CD4-positive, alpha-beta T cell treated with Interleukin-6 at 100 ng/mL for 8 hours (primary cell): Measurements from ENCODE around the gene CYP4A11.
"Not testable (repeated sequence)": the region's sequence is repeated elsewhere in the genome, so short reads cannot be mapped to it uniquely, and the experiment has no call there.

ENCODE experiments used
- DNase-seq: peaks from one replicate; pipeline ENCODE4 v3.0.0-alpha.2; 2020; ENCODE audit warnings: mixed read lengths, low spot score

Gene CYP4A11, protein sequence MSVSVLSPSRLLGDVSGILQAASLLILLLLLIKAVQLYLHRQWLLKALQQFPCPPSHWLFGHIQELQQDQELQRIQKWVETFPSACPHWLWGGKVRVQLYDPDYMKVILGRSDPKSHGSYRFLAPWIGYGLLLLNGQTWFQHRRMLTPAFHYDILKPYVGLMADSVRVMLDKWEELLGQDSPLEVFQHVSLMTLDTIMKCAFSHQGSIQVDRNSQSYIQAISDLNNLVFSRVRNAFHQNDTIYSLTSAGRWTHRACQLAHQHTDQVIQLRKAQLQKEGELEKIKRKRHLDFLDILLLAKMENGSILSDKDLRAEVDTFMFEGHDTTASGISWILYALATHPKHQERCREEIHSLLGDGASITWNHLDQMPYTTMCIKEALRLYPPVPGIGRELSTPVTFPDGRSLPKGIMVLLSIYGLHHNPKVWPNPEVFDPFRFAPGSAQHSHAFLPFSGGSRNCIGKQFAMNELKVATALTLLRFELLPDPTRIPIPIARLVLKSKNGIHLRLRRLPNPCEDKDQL

DNA sequence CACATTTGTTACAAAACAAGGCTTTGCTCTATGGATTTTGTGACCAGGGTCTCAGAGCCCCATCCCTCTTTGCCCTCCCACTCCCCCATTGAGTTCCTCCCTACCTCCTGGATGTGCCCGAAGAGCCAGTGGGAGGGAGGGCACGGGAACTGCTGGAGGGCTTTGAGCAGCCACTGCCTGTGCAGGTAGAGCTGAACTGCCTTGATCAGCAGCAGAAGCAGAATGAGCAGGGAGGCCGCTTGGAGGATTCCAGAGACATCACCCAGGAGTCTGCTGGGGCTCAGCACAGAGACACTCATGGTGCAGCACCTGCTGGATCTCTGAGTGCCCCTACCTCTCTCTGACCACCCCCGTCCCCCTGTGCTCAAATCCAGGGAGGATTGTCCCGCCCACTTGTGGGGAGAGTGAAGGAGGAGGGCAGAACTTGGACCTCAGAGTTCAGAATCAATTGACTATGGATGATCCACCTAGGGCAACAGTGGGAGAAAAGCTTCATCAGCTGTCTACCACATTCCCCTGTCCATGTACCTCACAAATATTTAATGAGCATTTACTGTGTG is at the start of gene CYP4A11:
Gene CYP4A11 (minus strand): TSS at position 342 of the 560 bp plus-strand sequence. CDS start 43 bp downstream, at position 299.
- no peak for DNase-seq

DNA sequence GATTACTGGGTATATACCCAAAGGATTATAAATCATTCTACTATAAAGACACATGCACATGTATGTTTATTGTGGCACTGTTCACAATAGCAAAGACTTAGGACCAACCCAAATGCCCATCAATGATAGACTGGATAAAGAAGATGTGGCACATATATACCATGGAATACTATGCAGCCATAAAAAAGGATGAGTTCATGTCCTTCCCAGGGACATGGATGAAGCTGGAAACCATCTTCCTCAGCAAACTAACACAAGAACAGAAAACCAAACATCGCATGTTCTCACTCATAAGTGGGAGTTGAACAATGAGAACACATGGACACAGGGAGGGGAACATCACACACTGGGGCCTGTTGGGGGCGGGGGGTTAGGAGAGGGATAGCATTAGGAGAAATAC is 49.3 kb upstream of the CYP4A11 start:
- not testable (repeated sequence) for DNase-seq

GRCh38 chr1:46983830-46984586 is 42.7 kb upstream of the CYP4A11 start:
- no peak for DNase-seq

GRCh38 chr1:46983166-46983829 is 42.0 kb upstream of the CYP4A11 start:
- no peak for DNase-seq

DNA sequence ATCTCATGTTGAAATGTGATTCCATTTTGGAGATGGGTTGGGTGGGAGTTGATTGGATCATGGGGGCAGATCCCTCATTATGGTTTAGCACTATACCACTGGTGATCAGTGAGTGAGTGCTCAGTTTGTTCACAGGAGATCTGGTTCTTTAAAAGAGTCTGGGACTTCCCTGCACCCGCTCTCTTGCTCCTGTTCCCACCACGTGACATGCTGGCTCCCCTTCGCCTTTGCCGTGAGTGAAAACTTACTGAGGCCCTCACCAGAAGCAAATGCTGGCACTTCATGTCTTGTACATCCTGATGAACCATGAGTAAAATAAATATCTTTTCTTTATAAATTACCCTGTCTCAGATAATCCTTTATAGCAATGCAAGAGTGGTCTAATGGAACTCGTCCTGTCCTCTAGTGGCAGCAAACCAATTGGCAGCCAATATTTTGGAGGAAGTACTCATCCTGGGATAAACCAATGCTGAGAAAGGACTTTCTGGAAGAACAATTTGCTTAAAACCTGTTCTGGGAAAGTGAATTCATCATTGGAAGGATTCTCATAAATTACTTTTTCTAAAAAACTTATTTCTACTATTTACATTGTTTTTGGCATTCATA is 27.8 kb upstream of the CYP4A11 start:
- no peak for DNase-seq

DNA sequence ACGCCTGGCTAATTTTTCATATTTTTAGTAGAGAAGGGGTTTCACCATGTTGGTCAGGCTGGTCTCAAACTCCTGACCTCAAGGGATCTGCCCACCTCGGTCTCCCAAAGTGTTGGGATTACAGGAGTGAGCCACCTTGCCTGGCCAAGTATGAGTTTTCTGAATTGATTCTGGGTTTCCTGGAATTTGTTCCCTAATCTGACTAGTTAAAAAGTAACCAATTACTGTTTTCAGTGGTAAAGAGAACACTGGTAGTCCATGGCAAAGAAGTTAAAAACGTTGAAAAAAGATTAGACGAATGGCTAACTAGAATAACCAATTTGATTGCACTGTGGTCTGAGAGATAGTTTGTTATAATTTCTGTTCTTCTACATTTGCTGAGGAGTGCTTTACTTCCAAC is 21.0 kb upstream of the CYP4A11 start:
- DNase-seq: not testable (repeated sequence)

GRCh38 chr1:46961066-46961758 is 19.9 kb upstream of the CYP4A11 start:
- DNase-seq: no peak

GRCh38 chr1:46960250-46960649 is 19.0 kb upstream of the CYP4A11 start:
- no peak for DNase-seq

DNA sequence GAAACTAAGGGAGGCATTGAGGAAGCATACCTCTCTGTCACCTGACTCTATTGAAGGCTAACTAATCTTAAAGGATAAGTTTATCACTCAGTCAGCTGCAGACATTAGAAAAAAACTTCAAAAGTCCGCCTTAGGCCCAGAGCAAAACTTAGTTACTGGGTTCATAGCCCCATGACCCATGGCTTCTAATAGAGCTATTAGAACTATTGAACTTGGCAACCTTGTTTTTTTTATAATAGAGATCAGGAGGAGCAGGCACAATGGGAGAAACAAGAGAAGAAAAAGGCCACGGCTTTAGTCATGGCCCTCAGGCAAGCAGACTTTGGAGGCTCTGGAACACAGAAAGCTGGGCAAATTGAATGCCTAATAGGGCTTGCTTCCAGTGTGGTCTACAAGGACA is 13.8 kb upstream of the CYP4A11 start:
- DNase-seq: not testable (repeated sequence)

GRCh38 chr1:46953847-46954246 is 12.6 kb upstream of the CYP4A11 start:
- DNase-seq: not testable (repeated sequence)

DNA sequence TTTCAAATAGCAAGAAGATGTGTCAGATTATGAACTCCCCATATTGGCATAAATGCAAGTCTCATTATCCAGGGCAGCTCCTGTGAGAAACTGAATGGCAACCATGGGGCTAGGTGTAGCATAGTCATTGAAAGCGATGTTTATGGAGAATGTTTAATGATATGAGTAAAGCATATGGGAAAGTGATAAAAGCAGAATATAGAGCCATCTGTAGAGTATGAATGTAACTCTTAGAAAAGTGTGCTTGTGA is 8.1 kb upstream of the CYP4A11 start:
- DNase-seq: not testable (repeated sequence)

GRCh38 chr1:46948629-46949416 is 7.5 kb upstream of the CYP4A11 start:
- DNase-seq: no peak

GRCh38 chr1:46947706-46948105 is 6.4 kb upstream of the CYP4A11 start:
- DNase-seq: not testable (repeated sequence)

DNA sequence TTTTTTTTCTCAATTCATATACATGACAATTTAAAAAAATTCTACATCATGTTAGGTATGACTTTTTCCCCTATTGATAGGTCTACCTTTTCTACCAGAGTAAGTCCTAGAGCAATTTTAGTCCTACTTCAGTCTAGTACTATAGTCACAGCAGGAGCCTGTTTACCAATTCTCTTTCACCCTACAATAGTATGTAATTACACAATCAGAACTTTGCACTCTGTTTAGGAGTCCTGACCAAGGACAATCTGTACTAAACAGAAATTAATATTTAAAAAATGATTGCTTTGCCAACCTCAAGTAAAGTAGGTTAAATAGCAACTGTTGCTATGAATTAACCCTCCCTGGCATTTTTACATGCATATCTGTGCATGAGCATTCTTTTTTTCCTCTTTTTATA is 810 bp upstream of the CYP4A11 start:
- no peak for DNase-seq

DNA sequence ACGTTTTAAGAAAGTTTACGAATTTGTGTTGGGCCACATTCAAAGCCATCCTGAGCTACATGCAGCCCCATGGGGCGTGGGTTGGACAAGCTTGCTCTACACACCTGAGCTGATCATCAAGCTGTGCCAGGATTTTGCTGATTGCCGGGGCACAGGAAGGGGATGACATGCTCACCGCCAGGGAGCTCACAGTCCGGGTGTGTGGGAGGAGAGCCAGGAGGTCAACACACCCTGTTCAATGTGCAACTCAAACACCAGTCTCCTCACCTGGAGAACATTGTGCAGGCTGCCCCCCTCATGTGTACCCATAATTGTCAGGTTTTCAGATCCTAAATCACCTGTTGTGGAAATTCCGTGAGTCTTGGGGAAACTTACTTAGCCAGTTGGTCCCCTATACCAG is 969 bp downstream of the CYP4A11 start:
- DNase-seq: no peak

GRCh38 chr1:46937270-46937669 is 4.0 kb downstream of the CYP4A11 start:
- DNase-seq: no peak

DNA sequence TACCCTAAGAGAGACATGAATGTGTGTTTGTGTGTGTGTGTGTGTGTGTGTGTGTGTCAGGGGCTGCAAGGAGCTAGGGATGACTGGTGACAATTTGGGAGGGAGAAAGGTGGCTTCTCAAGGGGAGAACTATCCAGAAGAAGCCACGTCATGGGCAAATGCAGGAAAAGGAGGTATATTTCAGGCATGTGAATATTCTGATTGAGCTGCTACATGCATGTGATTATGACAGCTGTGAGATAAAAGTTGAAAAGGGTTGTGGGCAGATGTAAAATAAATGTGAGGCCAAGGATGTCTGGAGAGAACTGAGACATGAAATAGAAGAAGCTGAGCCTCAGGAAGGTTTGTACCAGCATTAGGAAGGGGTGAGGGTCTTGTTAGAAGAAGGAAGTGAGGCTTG is 4.5 kb downstream of the CYP4A11 start:
- DNase-seq: no peak

DNA sequence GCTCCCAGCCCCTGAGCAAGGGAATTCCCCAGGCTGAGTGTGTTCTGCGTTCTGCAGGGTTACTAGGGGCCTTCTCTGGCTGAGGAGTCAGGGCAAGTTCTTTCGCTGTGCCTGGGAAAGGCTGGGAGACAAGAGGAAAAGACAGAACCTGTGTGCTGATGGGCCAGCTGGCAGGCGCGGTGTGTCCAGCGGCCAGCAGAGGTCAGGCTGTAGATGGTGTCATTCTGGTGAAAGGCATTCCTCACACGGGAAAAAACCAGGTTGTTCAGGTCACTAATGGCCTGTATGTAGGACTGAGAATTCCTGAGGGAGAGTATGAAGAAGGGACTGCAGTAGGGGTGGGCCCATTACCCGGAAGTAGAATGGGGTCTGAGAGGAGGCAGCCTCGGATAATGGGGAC is 6.4 kb downstream of the CYP4A11 start:
- not testable (repeated sequence) for DNase-seq

DNA sequence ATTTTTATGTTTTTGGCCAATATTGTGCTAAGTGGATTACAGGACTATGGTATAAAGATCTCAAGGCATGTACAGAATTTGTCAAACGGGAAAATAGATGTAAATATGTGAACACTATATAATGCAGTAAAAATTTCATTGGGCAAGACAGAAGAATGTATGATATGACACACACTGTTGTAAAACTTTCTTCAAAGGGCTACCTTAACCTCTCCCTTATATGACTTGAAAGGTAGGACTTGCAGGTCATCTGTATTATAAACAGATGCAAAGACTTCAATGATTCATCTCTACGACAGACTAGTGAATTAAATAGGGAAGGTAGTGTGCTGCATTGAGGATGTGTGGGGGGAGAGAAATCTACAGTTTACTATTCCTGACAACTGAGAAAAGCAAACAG is 9.3 kb downstream of the CYP4A11 start:
- DNase-seq: not testable (repeated sequence)

GRCh38 chr1:46931151-46931550 is 10.1 kb downstream of the CYP4A11 start:
- no peak for DNase-seq
